NCI-H748 treated with DMSO at 0.1 percent for 48 hours (cell line): Measurements from ENCODE around the gene NUP205.
"Not testable (repeated sequence)": the region's sequence is repeated elsewhere in the genome, so short reads cannot be mapped to it uniquely, and the experiment has no call there.

Experiments
- DNase-seq: peaks from one replicate; lab custom pipeline; 2025; lab: John Stamatoyannopoulos, UW

Gene NUP205

GRCh38 chr7:135666846-135667245 lies 109.1 kb downstream of the NUP205 start:
- no peak for DNase-seq

- not testable (repeated sequence) for DNase-seq
Measured at GRCh38 chr7:135667626-135668025, 109.9 kb downstream of the NUP205 start.

- DNase-seq = not testable (repeated sequence)
Measured at GRCh38 chr7:135668852-135669395, 111.2 kb downstream of the NUP205 start.

GRCh38 chr7:135669774-135670173 lies 112.1 kb downstream of the NUP205 start:
- DNase-seq = no peak

- no peak for DNase-seq
Measured at GRCh38 chr7:135670179-135670578, 112.5 kb downstream of the NUP205 start.

GRCh38 chr7:135672560-135673359 lies 115.0 kb downstream of the NUP205 start:
- DNase-seq = peak; percentile 34

- no peak for DNase-seq
Measured at GRCh38 chr7:135673360-135673706, 115.6 kb downstream of the NUP205 start.

- DNase-seq = no peak
Measured at GRCh38 chr7:135678612-135679575, 121.2 kb downstream of the NUP205 start.

GRCh38 chr7:135681762-135682161 lies 124.0 kb downstream of the NUP205 start:
- no peak for DNase-seq

- DNase-seq = no peak
Measured at GRCh38 chr7:135682191-135682590, 124.5 kb downstream of the NUP205 start.

- no peak for DNase-seq
Measured at GRCh38 chr7:135683609-135684008, 125.9 kb downstream of the NUP205 start.

- DNase-seq = no peak
Measured at GRCh38 chr7:135684136-135684535, 126.4 kb downstream of the NUP205 start.

GRCh38 chr7:135684699-135685098 lies 127.0 kb downstream of the NUP205 start:
- DNase-seq = no peak

GRCh38 chr7:135685306-135686084 lies 127.8 kb downstream of the NUP205 start:
- DNase-seq = no peak

GRCh38 chr7:135687466-135687865 lies 129.7 kb downstream of the NUP205 start:
- no peak for DNase-seq

- no peak for DNase-seq
Measured at GRCh38 chr7:135690566-135690965, 132.8 kb downstream of the NUP205 start.

GRCh38 chr7:135692055-135692454 lies 134.3 kb downstream of the NUP205 start:
- DNase-seq = no peak

GRCh38 chr7:135692606-135693005 lies 134.9 kb downstream of the NUP205 start:
- DNase-seq = not testable (repeated sequence)

GRCh38 chr7:135693558-135693957 lies 135.8 kb downstream of the NUP205 start:
- no peak for DNase-seq

- no peak for DNase-seq
Measured at GRCh38 chr7:135697276-135698049, 139.7 kb downstream of the NUP205 start.
